HS-5 (cell line): Measurements from ENCODE around the gene ACTR3C.

Source experiments
- DNase-seq: peaks from one replicate; pipeline ENCODE4 v3.0.0-alpha.2; 2012; ENCODE audit warnings: low read depth

Gene ACTR3C

GRCh38 chr7:150359622-150360362 is 36.4 kb upstream of the ACTR3C start:
- no peak for DNase-seq

GRCh38 chr7:150358988-150359621 is 35.8 kb upstream of the ACTR3C start:
- no peak for DNase-seq

- no peak for DNase-seq
Measured at GRCh38 chr7:150358433-150358832, 35.1 kb upstream of the ACTR3C start.

- DNase-seq, result no peak
Measured at GRCh38 chr7:150357771-150358427, 34.6 kb upstream of the ACTR3C start.

GRCh38 chr7:150357270-150357669 is 33.9 kb upstream of the ACTR3C start:
- no peak for DNase-seq

- no peak for DNase-seq
Measured at GRCh38 chr7:150356265-150356897, 33.0 kb upstream of the ACTR3C start.

- no peak for DNase-seq
Measured at GRCh38 chr7:150355666-150356059, 32.3 kb upstream of the ACTR3C start.

GRCh38 chr7:150351587-150352194 is 28.3 kb upstream of the ACTR3C start:
- DNase-seq, result no peak

- no peak for DNase-seq
Measured at GRCh38 chr7:150346922-150347321, 23.6 kb upstream of the ACTR3C start.

GRCh38 chr7:150345012-150345411 is 21.7 kb upstream of the ACTR3C start:
- DNase-seq, result no peak

GRCh38 chr7:150344299-150344698 is 21.0 kb upstream of the ACTR3C start:
- no peak for DNase-seq

- no peak for DNase-seq
Measured at GRCh38 chr7:150343225-150343624, 19.9 kb upstream of the ACTR3C start.

- no peak for DNase-seq
Measured at GRCh38 chr7:150342121-150342408, 18.7 kb upstream of the ACTR3C start.

- DNase-seq, result no peak
Measured at GRCh38 chr7:150341263-150342120, 18.1 kb upstream of the ACTR3C start, which contains the start of gene RARRES2. RARRES2 (minus strand) TSS chr7:150341629; CDS start chr7:150340609, 1,020 bp downstream.

- no peak for DNase-seq
Measured at GRCh38 chr7:150340875-150341262, 17.5 kb upstream of the ACTR3C start.

GRCh38 chr7:150340024-150340749 is 16.8 kb upstream of the ACTR3C start:
- no peak for DNase-seq

- DNase-seq, result no peak
Measured at GRCh38 chr7:150339409-150339809, 16.1 kb upstream of the ACTR3C start.

GRCh38 chr7:150338166-150338829 is 15.0 kb upstream of the ACTR3C start:
- no peak for DNase-seq

GRCh38 chr7:150337659-150338081 is 14.3 kb upstream of the ACTR3C start:
- DNase-seq, result no peak

- no peak for DNase-seq
Measured at GRCh38 chr7:150337179-150337578, 13.8 kb upstream of the ACTR3C start.
